Sciatic nerve (tissue), 2 donors: ENCODE measurements around the gene WDR18. TPM values are rescaled to one million over a fixed set of nuclear protein-coding genes. Genes with fewer than 3 reads are reported as not detected.
"Not testable (repeated sequence)": the region's sequence is repeated elsewhere in the genome, so short reads cannot be mapped to it uniquely, and the experiment has no call there.

Experiments
- ATAC-seq: fragments of 200-7000 bp; cut with Tn5 transposase; one replicate; pipeline ENCODE4 v1.9.1; 2020; ENCODE audit warnings: mild to moderate bottlenecking, moderate library complexity
- DNase-seq: peaks from one replicate; pipeline ENCODE4 v3.0.0-alpha.2; 2020; ENCODE audit warnings: low spot score
- intact Hi-C: fragments of 100-400 bp; cut with DNase I; formaldehyde crosslinking; loops from one replicate; pipeline ENCODE4 v1.14.2; 2022
- total RNA-seq: library from RNA; stranded (reverse); fragmentation: NEBNext Ultra II Directional; extraction: Animal tissue kit (Norgen Biotek cat#: 25700); gene quantifications from one replicate; pipeline ENCODE4 v1.2.1, GENCODE V29; 2021
- donor health status: DM: no; HTN: no; CAD: no.
- donor health status: DM: no; HTN: no; CAD: no.

The WDR18 gene
- total RNA-seq, 1 donor from 2014 or later: 20.3 TPM

DNA sequence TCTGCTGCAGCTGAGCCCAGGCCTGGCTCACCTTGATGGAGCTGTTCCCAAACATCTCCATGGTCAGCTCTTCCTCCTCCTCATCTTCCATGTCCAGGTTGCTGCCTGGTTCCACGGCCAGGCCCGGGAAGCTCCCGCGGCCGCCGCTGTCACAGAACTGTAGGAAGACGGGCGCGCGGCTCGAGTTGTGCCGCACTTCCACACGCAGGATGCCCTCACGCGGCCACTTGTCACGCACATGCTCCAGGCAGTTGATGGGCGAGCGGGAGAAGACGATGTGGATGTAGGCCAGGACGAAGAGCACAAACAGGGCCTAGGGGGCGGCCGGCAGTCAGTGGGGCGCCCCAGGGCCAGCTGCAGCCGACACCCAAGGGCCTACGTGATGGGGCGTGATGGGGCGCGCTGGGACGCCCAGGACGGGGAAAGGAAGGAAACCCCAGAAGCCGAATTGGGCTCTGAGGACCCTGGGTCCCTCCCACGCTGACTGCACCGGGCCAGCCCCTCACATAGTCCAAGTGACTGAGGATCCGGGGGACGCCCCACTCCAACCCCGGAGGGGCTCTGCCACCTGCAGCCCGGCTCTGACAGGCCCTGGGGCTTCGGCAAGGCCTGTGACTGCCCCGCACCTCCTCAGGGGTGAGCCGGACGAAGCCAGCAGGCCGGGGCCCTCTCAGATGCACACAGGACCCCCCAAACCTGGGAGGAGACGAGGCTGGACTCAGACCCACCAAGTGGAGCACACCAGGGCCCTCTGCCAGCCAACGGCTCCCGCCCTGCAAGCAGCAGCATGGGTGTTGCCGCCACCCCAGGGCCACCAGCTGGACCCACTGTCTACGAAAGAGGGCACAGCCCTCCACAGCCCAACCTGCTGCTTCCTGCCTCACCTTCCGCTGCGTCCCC, 30.3 kb downstream of the WDR18 start:
- intact Hi-C loops: no loop called here
- ATAC-seq (no peak), DNase-seq (no peak)

DNA sequence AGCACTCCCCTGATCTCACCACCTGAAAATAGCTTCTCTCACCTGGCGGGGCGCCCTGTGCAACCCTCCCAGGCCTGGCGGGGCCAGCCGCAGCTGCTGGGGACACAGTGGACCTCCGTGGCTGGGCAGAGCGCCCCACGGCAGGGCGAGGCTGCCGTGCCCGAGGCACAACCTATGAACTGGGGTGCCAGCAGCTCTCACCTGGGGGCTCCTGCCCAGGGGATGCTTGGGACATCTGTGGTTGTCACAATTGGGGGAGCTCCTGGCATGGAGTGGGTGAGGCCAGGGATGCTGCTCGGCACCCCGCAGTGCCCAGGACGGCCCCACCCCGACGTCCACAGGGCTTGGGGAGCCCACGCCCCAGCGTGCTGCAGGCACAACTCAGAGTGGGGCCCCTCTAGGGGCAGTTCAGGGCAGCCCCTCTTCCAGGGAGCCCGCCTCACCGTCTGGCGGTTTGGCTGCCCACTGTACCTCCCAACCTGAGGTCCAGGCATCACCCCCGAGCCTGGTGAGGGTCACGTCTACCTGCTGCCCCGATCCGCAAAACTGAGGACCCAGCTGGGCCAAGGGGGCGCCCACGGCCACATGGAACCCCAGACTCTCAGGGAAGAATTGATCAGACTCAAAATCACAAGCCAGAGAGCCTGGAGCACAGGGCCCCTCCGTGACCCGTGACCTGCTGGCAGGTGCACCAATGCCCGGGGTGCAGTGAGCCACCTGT, 31.1 kb downstream of the WDR18 start:
- DNase-seq (no peak), ATAC-seq (no peak)
- intact Hi-C loops: no loop called here

DNA sequence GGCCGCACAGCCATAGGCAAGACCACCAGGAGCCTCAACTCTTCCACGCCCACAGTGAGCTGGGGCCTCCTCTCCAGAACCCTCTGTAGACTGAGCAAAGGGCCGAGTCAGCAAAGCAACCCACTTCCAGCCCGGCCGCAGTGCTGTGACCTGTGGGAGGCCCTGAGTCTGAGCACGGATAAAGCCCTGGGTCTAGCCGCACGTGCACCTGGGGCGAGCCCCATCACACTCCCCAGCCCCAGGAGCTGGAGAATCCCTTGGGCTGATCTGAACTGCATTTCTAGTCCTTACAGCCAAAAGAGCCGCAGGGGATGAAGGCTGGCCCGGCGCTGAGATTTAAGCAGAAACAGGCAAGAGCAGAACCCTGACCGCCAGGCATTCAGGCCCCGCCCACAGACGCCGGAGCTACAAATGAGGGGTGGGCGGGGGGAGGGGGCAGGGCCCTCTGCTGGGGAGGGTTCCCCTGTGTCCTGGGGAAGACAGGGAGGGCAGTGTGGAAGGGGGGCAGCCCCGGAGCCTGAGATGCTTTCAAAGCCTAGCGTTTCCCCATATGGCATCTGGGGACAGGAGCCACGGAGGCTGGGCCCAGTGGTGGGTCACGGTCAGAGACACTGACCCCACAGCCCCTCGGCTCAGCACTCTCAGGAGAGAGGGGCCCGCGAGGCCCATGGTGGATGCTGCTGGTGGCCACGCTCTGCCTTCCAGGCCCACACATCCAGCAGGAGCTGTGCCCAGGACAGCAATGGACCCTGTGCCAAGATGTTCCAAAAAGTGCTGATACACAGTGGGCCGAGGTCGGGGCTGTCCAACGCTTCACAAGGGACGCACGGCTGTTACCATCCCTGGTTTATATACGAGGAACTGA, 31.9 kb downstream of the WDR18 start:
- intact Hi-C loops: no loop called here
- DNase-seq (no peak), ATAC-seq (peak; percentile 0)

DNA sequence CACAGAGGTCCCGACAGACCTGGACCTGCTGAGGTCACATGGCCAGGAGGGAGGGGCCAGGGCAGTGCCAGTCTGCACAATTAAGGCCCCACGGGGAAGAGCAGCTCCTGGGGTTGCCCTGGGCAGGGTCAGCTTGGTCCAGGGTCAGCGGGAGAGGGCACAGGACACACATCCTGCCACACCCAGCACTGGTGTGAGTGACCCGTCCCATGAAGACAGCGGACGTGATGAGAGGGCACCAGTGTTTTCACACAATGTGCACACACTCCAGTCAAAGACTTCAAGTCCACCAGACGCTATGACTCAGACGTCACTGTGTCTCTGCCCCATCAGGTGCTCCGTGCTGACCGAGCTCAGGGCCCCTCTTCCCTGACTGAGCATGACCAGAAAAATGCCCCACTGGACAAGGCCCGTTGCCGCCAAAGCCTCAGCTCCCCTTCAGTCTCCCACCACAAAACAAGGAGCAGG, 32.5 kb downstream of the WDR18 start:
- ATAC-seq (peak; percentile 4), DNase-seq (no peak)
- intact Hi-C loops: no loop called here

DNA sequence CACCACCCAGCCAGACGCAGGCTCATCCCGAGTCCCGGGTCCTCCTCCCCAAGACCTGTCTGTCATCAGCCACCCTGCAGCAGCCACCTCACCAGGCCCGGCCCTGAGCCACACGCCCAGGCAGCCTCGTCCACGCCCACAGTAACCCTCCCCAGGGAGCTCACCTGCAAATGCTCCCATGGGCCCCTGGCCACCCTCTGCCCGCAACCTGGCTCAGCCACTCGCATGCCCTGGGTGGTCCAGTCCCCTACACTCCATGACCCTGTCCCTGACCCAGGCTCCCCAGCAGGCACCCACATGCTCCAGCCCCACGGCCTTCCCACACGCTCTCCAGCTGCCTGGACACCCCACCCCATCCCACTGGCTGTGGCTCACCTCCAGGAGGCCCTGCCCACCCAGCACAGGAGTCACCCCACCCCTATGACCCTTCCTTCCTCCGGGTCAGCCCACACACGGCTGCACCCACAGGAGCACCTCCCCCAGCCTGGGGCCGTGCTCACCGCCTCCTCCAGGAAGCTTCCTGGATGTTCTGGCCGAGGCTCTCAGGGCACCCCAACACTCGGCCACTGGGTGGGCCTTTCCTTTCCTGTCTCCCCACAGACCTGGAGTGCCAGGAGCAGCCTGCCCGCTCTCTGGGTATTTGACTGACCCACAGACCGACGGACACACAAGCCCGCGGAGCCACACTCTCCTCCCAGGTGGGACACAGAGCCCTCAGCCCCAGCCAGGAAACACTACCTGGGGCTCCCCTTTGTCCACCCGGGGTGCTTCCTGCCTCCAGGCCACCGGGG, 33.2 kb downstream of the WDR18 start:
- DNase-seq (no peak), ATAC-seq (no peak)
- intact Hi-C loops: no loop called here

DNA sequence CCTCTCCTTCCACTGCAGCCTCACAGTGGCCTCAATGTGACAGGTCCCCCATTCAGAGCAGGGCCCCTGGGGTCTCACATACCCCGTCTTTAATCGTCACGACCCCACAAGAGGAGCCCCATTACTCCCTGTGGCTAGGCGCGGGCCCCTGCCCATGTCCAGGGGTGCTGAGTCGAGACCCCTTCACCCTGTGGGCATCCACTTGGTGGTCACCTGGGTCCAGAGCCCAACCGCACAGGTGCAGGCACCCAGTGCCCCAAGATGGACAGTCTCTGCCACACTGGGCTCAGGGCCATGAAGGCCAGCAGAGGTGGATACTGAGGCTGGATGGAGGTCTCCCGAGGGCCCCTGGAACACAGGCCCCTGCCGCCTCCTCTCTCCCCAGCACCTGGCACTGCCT, 33.8 kb downstream of the WDR18 start:
- ATAC-seq (no peak), DNase-seq (no peak)
- intact Hi-C loops: no loop called here

DNA sequence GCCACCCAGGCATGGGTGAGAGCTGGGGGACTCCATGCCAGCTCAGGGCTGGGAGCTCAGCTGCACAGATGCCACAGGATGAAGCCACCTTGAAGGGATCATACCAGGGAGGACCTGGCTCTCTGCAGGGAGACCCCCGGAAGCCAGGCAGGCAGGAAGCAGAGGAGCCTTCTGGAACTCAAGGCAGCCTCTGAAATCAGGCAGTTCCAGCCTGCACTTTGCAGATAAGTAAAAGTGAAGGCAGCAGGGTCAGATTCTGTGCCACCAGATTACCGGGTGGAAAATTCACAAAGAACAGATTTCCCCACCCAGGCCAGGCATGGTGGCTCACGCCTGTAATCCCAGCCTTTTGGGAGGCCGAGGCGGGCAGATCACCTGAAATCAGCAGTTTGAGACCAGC, 34.2 kb downstream of the WDR18 start:
- ATAC-seq: no peak
- DNase-seq: no peak
- intact Hi-C loops: no loop called here

DNA sequence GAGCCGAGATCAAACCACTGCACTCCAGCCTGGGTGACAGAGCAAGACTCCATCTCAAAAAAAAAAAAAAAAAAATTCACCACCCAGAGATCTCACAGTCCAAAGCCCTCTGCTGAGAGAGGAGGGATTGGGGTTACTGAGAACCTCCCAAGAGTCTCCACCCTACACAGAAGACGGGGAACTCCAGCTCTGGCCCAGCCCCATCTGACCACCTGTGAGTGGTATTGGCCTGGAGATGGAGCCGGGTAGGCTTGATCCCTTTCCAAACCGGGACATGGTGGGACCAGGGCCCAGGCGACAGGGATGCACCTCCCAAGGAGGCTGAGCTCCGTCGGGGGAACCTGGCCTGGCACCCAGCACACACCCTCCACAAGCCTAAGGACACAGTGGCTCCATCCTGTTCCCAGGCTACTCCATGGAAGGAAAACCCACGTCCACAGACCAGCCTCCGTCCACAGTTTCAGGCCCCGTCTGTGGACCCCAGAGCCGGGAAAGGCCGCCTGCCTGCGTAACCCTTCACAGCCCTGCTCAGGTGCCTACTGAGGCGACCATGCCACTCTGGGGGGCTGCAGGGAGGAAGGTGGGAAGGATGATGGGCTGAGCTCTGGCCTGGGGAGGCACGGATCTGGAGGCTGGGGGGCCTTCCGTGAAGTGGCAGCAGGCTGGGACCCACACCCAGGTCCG, 34.9 kb downstream of the WDR18 start:
- intact Hi-C loops: no loop called here

DNA sequence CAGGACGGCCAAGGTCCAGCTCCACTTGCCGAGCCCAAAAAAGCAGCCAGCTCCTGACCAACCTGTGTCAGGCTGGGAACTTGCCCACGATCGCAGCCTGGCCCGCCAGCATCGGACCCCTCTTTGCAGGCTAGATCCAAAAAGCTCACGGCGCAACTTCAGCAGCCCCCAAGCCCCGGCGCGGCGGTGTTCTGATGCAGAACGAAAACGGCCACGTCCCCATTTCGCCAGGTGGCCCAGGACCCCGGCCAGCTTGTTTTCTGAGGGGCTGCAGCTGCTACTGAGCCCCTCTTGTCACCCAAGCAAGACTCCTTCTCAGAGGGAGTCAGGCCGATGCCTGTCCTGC, 35.4 kb downstream of the WDR18 start:
- intact Hi-C loops: no loop called here
- ATAC-seq (no peak), DNase-seq (no peak)

More for the DNA sequence above, 34.9 kb downstream of the WDR18 start:
- ATAC-seq: no peak
- DNase-seq: no peak

DNA sequence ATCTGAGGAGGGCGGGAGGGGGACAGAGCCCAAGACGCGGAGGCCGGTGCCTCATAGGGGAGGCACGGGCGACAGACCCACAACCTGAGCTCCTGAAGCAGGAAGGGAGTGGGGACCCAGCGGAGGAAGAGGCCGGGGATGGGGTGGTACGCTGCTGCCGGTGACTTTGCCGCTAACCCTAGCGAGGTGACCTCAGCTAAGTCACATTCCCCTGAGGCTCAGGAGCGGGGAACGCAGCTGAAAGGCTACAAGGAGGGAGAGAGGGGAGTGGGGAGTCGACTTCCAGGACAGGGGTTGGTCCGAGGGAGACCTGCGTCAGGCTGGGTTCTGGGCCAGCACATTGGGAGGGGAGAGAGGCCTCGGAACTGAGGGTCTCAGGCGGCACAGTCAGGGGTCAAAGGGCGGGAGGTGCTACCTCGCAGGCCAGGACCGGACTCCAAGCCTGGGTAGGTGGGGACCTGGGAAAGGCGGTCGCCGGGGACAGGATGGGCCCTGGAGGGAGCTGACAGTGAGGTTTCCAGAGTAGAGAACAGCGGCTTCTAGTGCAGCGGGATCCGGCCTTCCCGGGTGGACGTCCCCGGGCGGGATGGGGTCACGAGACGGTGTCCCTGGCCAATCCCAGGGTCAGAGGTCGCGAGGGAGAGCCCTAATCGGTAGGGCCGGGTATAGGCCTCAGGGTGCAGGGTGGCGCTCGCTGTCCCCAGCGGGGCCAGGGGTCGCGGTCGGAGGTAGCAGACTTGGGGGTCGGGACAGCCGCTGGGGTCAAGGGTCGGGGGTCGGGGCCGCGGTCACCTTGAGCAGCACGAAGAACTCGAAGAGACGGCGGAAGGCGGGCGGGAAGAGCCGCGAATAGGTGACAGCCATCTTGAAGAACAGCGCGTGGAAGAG, 36.1 kb downstream of the WDR18 start:
- ATAC-seq (no peak), DNase-seq (no peak)
- intact Hi-C loops: no loop called here

DNA sequence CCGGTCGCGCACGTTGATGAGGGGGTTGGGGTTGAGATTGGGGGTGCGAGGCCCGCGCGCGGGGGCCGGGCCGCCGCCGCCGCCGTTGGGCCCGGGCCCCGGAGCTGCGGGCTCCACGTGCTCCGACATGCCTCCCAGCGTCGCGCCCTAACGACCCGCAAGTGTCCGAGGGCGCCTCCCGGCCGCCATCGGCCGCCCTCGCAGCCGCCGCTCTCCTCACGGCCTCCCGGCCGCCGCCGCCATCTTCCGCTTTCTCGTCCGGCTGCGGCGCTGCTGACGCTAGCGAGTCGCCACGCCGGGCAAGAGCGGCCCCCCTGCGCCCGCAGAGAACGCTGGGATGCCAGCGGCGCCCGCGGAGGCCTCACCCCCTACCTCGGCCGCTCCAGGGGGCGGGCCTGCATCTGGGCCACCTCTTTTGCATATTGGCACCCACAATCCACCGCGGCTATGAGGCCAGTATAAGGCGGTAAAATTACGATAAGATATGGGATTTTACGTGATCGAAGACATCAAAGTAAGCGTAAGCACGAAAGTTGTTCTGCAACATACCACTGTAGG, 36.8 kb downstream of the WDR18 start, which contains the start of gene TMEM259:
Gene TMEM259 (minus strand): TSS at position 256 of the 558 bp plus-strand sequence. CDS start 127 bp downstream, at position 129.
- intact Hi-C loops: no loop called here
- DNase-seq (peak; percentile 98), ATAC-seq (peak; percentile 94)

DNA sequence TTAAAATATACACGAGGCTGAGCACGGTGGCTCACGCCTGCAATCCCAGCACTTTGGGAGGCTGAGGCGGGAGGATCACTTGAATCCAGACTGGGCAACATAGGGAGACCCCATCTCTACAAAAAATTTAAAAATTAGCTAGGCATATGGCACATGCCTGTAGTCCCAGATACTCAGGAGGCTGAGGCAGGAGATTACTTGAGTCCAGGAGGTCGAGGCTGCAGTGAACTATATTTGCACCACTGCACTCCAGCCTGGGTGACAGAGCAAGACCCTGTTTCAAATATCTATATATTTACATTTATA, 39.7 kb downstream of the WDR18 start:
- intact Hi-C loops, DNase-seq, ATAC-seq: not testable (repeated sequence)

DNA sequence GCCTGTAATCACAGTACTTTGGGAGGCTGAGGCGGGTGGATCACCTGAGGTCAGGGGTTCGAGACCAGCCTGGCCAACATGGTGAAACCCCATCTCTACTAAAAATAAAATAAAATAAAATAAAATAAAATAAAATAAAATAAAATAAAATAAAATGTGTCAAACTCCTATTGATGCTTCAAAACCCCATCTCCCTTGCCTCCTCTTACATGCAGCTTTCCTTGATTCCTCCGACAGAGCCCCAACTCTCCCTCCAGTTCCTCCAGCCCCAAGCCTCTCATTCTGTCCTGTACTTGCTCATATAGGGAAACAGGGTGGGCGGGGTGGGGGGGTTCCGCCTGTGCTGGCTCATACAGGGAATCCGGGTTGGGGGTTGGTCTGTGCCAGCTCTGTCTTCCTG, 40.9 kb downstream of the WDR18 start:
- ATAC-seq, DNase-seq, intact Hi-C loops: not testable (repeated sequence)

DNA sequence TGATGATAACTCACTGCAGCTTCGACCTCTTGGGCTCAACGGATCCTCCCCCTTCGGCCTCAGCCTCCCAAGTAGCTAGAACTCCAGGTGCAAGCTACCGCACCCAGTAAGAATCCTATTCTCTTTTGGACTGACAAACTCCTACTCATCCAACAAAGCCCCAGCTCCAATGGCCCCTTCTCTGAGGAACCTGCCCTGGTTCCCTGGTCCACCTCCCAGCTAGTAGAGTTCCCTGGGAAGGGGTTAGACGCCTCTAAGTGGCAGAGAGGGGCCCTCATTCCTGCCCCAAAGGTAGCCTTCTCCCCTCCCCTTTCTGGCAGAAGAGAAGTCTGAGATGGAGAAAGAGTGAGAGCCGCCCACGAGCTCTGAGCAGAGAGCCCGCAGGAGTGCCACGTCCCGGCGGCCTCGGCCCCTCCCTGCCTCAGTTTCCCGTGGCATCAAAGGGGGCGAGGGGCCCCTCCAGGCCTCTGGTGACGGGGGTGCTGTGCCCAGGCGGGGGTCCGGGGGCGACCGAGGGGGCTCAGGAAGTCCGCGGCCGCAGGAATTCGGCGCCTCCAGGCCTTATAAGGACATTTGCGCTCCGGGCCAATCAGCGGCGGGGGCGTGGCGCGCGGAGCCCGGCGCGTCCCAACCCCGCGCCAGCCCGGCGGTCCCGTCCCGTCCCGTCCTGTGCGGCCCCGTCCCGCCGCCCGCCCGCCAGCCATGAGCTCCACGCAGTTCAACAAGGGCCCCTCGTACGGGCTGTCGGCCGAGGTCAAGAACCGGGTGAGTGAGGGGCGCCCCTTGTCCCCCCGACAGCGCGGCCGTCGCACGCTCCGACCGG, 42.0 kb downstream of the WDR18 start, which contains the start of gene CNN2:
Gene CNN2 (plus strand): TSS at position 649 of the 823 bp plus-strand sequence. CDS start 54 bp downstream, at position 703.
- ATAC-seq (peak; percentile 71), DNase-seq (peak; percentile 89)
- intact Hi-C loops: no loop called here

DNA sequence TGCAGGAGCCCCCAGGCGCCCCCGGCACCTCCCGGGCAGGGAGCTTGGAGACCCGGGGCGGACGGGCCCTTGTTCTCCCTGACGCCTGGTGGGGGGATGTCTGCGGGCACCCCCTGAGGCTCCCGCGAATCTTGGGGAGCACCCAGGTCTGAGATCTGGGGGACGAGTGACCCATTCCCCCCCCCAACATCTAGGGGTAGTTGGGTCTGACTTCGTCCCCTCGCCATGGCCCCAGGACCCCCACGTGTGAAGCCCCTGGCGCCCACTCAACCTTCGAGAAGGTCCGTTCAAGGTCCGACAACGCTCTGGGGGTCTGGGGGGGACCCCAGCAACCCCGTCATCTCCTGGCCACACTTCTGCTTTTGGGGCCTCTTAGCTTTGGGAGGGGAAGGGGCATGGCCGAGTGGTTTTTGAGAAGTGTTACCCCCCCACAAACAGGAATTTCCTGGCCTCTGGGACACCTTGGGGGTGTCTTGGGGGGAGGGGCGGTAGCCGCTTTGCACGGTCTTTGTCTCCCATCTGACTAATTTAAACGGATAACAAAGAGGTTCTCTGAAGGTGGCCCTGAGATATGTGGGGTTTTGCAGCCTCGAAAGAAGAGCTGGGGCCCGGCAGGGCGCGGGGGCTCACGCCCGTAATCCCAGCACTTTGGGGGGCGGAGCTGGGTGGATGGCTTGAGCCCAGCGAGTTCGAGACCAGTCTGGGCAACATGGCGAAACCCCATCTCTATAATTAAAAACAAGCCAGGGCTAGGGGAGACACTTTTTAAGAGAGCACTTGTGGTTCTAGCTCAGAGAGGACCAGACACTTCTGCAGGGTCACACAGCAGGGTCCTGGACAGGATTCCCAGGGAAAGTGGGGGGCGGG, 42.9 kb downstream of the WDR18 start:
- intact Hi-C loops: no loop called here
- DNase-seq (no peak), ATAC-seq (peak; percentile 8)
